ENCODE measurements around the gene CCDC190.
"Not testable (repeated sequence)": the region's sequence is repeated elsewhere in the genome, so short reads cannot be mapped to it uniquely, and the experiment has no call there.

The CCDC190 gene

GRCh38 chr1:162823771-162824525 lies 37.0 kb downstream of the CCDC190 start:
- no peak for DNase-seq

GRCh38 chr1:162823231-162823630 lies 37.7 kb downstream of the CCDC190 start:
- no peak for DNase-seq

DNA sequence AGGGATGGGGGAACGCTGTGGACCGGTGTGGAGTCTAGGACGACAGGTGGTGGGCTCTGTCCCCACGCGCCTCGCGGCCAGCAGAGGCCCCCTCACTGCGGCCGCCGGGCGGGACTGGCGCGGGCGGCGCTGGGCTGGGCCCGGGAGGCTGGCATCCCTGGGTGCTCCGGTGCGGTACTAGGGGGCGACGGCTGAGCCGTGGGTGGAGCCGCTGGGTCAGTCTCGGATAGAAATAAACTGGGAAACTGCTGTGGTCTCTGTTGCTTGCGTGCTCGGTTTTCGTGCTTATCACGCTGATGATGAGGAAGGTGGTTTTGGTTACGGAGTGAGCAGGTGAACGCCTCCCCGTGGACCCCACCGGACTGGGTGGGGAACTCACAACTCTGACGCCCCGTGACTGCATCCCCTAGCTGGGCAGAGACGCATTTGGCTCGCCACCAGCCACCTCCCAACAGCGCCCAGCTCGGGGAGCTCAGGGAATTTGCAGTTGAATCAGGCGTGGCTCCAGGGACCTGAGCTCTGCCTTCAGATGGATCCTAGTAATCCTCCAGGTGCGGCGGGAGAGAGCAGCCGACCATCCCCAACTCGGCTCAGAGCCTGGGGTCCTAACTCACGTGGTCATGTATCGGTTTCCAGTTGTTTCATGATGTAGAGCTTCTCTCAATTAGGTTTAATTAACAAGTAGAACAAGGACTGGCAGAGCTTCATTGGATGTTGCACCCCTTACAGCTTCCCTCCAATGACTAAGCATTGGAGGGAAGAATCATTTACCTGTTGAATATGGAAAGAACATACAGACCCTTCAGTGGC lies 38.4 kb downstream of the CCDC190 start:
- DNase-seq: peak; percentile 32

DNA sequence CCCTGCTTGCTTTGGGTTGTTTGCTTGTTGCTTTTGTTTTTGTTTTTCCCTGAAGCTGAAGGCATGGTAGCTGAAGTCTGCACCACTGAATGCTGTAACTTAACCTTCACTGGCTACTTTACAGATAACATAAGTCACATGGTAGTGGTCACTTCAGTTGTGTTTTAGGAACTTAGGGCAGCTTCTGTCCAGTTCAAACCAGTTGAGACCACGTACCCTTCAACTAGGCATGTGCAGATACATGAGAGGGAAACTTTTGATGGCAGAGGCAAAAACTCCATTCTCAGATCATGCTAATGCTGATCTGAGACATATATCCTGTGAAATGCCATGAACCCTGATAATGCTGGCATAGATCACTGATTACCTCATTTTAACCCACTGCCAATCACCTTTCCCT lies 42.3 kb downstream of the CCDC190 start:
- not testable (repeated sequence) for DNase-seq

DNA sequence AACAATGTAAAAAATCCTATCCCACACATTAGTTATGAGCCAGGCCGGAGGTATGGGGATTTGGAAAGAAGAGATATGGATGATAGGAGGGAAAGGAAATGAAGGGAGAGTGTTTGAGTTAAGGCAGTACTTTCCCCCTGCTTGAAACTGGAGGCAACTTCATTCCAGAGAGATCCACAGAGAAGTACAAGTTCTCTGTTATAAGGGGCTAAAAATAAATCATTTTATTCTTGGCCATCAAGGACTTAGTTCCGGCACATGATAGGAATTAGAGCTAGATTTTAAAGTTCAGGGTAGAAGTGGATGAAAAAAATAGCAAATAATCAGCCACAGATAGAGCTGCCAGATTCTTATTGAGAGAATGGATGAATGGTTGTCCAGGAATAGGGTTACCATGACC lies 42.8 kb downstream of the CCDC190 start:
- DNase-seq: not testable (repeated sequence)

DNA sequence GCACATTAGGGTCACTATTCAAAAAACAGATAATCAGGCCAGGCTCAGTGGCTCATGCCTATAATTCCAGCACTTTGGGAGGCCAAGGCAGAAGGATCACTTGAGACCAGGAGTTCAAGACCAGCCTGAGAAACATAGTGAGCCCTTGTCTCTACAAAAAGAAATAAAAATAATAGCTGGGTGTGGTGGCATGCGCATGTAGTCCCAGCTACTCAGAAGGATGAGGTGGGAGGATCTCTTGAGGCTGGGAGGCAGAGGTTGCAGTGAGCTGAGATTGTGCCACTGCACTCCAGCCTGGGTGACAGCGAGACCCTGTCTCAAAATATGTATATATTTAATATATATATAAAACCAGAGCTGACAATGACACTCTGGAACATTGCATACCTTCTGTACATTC lies 48.6 kb downstream of the CCDC190 start:
- DNase-seq: not testable (repeated sequence)

- DNase-seq: not testable (repeated sequence)
These were observed 53.5 kb downstream of the CCDC190 start for GRCh38 chr1:162807503-162807902.
